Measurements from ENCODE around the gene ABCB9. TPM values are rescaled to one million over a fixed set of nuclear protein-coding genes. Genes with fewer than 3 reads are reported as not detected.

Gene ABCB9
- total RNA-seq, 1 experiment from 2014 or later: 4.6 TPM

- Mint-ChIP-seq H3K4me1 (0 out of 4 replicates have a peak, but pooled peaks cover 0 to under 1% of the 10 kb centered on the region in 2 experiments), H3K9me3 (no peaks in the 10 kb centered on the region), H3K4me3 (no peak overlapping the region), H3K27me3 (ENCODE audit: low read depth) (no peaks in the 10 kb centered on the region; the same call in 1 of the 2 replicates), H3K36me3 (ENCODE audit: insufficient read depth in 1 of 3, low read depth in 3 of 3) (no peaks in the 10 kb centered on the region), H3K27ac (no peak overlapping the region)
- Histone ChIP-seq H3K79me2 (ENCODE audit: insufficient read depth, low read length) (no peaks in the 10 kb centered on the region), H2BK15ac (ENCODE audit: low read depth, low read length) (no peak overlapping the region), H2AFZ (ENCODE audit: low read length) (no peak overlapping the region), H2AK5ac (ENCODE audit: insufficient read length, low read length) (no peak overlapping the region), H4K5ac (ENCODE audit: insufficient read length, low read depth, low read length) (no peak overlapping the region), H3K9ac (ENCODE audit: extremely low read depth, insufficient read length, low read length) (no peak overlapping the region), H3K9me3 (ENCODE audit: control insufficient read depth, low read depth, low read length) (no peaks in the 10 kb centered on the region), H3K27ac (ENCODE audit: insufficient read length, low read depth, low read length) (no peak overlapping the region), H3K56ac (ENCODE audit: insufficient read length, low read depth, low read length) (no peak overlapping the region), H3K18ac (ENCODE audit: insufficient read length, low read depth, low read length) (no peak overlapping the region), H3K23ac (ENCODE audit: insufficient read length, low read depth, low read length) (no peak overlapping the region), H4K8ac (replicated peaks; ENCODE audit: insufficient read length, low read depth, low read length) (no peak overlapping the region), H2BK20ac (ENCODE audit: low read depth, low read length, poor library complexity, severe bottlenecking) (no peak overlapping the region), H3K79me1 (ENCODE audit: insufficient read depth, low read depth, low read length, poor library complexity, severe bottlenecking) (no peaks in the 10 kb centered on the region), H3T11ph (ENCODE audit: low read length) (no peak overlapping the region), H2BK5ac (ENCODE audit: insufficient read length, low read length) (no peak overlapping the region), H3K4me1 (ENCODE audit: insufficient read depth, low read length) (no peaks in the 10 kb centered on the region), H3K14ac (ENCODE audit: insufficient read depth, low read length) (no peak overlapping the region; the same call in 1 of the 2 replicates), H2BK12ac (ENCODE audit: insufficient read length, low read depth, low read length) (no peak overlapping the region), H4K91ac (ENCODE audit: insufficient read length, low read depth, low read length) (no peak overlapping the region), H3K4ac (ENCODE audit: low read depth, low read length) (no peak overlapping the region), H3K4me2 (ENCODE audit: insufficient read depth, insufficient read length, low read length) (no peak overlapping the region), H2BK120ac (ENCODE audit: low read depth, low read length, poor library complexity, severe bottlenecking) (no peak overlapping the region), H4K20me1 (ENCODE audit: control insufficient read depth, insufficient read depth, insufficient read length) (no peaks in the 10 kb centered on the region), H3K27me3 (ENCODE audit: insufficient read depth, low read length) (no peaks in the 10 kb centered on the region), H3K23me2 (ENCODE audit: insufficient read length, low read depth, low read length, poor library complexity, severe bottlenecking) (no peaks in the 10 kb centered on the region)
- no CpG with 5 or more reads among the region's 25 CpGs for WGBS (ENCODE audit: extremely low coverage, insufficient read length, low lambda C conversion rate)
- no peak for DNase-seq
- no peak for TF ChIP-seq CTCF (conservative IDR thresholded peaks at IDR 0.05)
Observed at GRCh38 chr12:122997343-122998250, 31.3 kb upstream of the ABCB9 start.
